Neutrophil (primary cell): ENCODE results near the gene CFAP97D2.
A peak's percentile ranks its signal among the peaks of the same experiment; 100 is the strongest.

Source experiments
- H3K27ac ChIP-seq: fragments of 200-600 bp; sonication (generic); 2 replicates; pipeline ENCODE4 v1.5.1; 2016; ENCODE audit warnings: mild to moderate bottlenecking, moderate library complexity
- H3K27me3 ChIP-seq: fragments of 200-600 bp; sonication (generic); 2 replicates; pipeline ENCODE4 v1.6.0; 2016; ENCODE audit warnings: mild to moderate bottlenecking
- H3K36me3 ChIP-seq: fragments of 200-600 bp; sonication (generic); 2 replicates; pipeline ENCODE4 v1.5.1; 2017
- H3K4me1 ChIP-seq, 2 experiments: fragments of 200-600 bp in 1 of 2; sonication (generic) in 1 of 2; 1 replicate in 1 of 2; 2 replicates in 1 of 2; pipeline versions ENCODE4 v1.5.1 to v1.6.1; 2013 to 2016; ENCODE audit warnings: low read depth in 1 of 2, low read length in 1 of 2, mild to moderate bottlenecking in 1 of 2, moderate library complexity in 1 of 2; ENCODE audit not compliant: control insufficient read depth in 1 of 2, insufficient read depth in 1 of 2
- H3K4me3 ChIP-seq, 2 experiments: fragments of 200-600 bp in 1 of 2; sonication (generic) in 1 of 2; 1 replicate in 1 of 2; 2 replicates in 1 of 2; pipeline ENCODE4 v1.5.1; 2013 to 2016; ENCODE audit warnings: low read depth in 1 of 2, low read length in 1 of 2, mild to moderate bottlenecking in 1 of 2, moderate library complexity in 1 of 2
- H3K9me3 ChIP-seq: fragments of 200-600 bp; sonication (generic); 2 replicates; pipeline ENCODE4 v1.5.1; 2016
- CTCF ChIP-seq: fragments of 200-600 bp; sonication (generic); IDR thresholded peaks from 2 replicates; pipeline ENCODE4 v1.5.1; 2016; ENCODE audit warnings: antibody characterized with exemption

CFAP97D2 gene

DNA sequence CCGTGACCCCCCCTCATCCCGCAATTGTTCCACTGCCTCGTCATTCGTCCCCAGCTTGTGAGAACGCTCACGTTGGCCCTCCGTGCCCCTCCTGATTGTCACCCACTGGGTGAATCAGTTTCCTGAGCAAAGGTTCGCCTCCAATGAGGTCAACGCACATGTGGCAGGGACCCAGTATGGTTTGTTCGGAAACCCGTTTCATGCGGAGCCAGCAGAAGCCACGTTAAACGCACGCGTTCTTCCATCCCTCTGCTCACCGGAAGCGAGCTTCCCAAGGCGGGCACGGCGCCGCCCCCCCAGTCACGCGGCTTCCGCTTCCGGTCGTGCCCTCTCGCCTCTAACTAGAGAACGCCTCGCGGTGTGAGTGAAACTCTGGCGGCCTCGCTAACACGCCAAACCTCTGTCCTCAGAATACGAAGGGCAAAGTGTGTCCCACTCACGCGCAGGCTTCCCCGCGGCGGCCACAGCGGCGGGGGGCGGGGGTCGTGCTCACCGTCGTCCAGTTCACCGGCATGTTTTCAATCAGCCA is 18.0 kb upstream of the CFAP97D2 start:
- H3K4me3 ChIP-seq = no peak overlapping the region
- H3K36me3 ChIP-seq = no peaks in the 10 kb centered on the region
- H3K9me3 ChIP-seq = no peaks in the 10 kb centered on the region
- H3K27ac ChIP-seq = no peak overlapping the region
- peaks cover 11 to 13% of the 10 kb centered on the region in 2 experiments for H3K4me1 ChIP-seq
- H3K27me3 ChIP-seq = peaks cover 32% of the 10 kb centered on the region
- TF ChIP-seq CTCF = no peak

GRCh38 chr13:114161644-114162532 is 17.2 kb upstream of the CFAP97D2 start:
- H3K27me3 ChIP-seq = peaks cover 40% of the 10 kb centered on the region
- TF ChIP-seq CTCF = no peak
- H3K27ac ChIP-seq = peak overlapping the region; percentile 35
- no peaks in the 10 kb centered on the region for H3K36me3 ChIP-seq
- peak overlapping the region; percentile 19 to 47 for H3K4me3 ChIP-seq
- H3K4me1 ChIP-seq = peaks cover 11 to 13% of the 10 kb centered on the region in 2 experiments
- H3K9me3 ChIP-seq = no peaks in the 10 kb centered on the region

DNA sequence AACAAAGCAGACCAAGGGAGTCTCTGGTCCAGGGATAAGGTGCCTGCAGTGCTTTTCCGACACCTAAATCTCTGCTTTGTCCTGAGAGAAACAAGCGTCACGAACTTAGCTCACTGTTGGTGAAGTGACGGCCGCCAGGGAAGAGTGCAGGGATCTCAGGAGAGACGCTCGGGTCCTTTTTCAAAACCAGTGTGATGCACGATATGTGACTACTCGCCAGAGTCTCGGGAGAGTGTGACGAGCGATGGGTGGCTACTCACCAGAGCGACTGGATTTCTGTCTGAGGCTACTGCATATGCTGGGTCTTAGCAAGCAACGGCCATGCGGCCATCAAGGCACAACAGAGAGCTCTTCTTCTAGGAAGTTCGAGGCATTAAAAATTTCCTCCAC is 16.5 kb upstream of the CFAP97D2 start:
- no peaks in the 10 kb centered on the region for H3K36me3 ChIP-seq
- no peak overlapping the region for H3K27ac ChIP-seq
- H3K4me1 ChIP-seq = peaks cover 11 to 13% of the 10 kb centered on the region in 2 experiments
- no peak for TF ChIP-seq CTCF
- H3K9me3 ChIP-seq = no peaks in the 10 kb centered on the region
- peaks cover 46% of the 10 kb centered on the region for H3K27me3 ChIP-seq
- peak overlapping the region in 1 of 2 experiments; percentile 47 for H3K4me3 ChIP-seq

GRCh38 chr13:114164053-114164452 is 15.0 kb upstream of the CFAP97D2 start:
- no peak overlapping the region for H3K4me3 ChIP-seq
- H3K9me3 ChIP-seq = no peaks in the 10 kb centered on the region
- TF ChIP-seq CTCF = no peak
- H3K4me1 ChIP-seq = peaks cover 11 to 13% of the 10 kb centered on the region in 2 experiments
- no peak overlapping the region for H3K27ac ChIP-seq
- peaks cover 49% of the 10 kb centered on the region for H3K27me3 ChIP-seq
- H3K36me3 ChIP-seq = no peaks in the 10 kb centered on the region

DNA sequence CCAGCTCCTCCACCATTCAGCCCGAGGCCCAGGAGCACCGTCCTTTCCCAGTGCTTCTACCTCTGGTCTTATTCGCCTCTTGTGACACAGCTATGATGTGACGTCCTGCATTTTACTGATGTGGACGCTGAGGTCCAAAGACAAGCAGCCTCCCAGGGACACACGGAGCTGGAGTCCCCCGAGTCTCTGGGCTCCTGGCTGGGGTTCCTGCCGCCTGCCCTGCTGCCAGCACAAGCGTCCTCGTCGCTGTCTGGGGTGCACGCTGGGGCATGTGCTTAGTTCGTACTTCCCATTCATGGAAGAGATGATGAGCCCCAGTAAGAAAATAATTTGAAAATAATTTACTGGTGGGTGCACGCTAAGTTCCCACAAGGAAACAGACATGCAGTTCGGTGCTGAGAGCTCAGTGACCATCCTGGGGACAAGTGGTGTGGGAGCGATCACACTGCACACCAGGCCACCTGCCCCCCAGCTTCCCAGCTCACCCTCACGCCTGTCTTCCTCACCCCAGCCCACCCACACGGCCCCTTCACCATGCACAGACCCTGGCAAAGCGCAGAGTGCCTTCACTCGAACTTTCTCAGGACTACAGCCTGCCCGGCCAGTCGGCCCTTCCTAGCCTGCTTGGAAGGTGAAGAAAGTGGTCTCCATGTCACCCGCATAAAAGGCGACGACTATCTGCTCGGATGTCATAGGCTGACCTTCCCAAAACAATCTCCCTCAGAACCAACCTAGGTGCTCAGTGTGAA is 14.2 kb upstream of the CFAP97D2 start:
- no peak overlapping the region for H3K4me3 ChIP-seq
- no peak overlapping the region for H3K27ac ChIP-seq
- peaks cover 11 to 13% of the 10 kb centered on the region in 2 experiments for H3K4me1 ChIP-seq
- TF ChIP-seq CTCF = no peak
- no peaks in the 10 kb centered on the region for H3K9me3 ChIP-seq
- H3K36me3 ChIP-seq = no peaks in the 10 kb centered on the region
- peaks cover 49% of the 10 kb centered on the region for H3K27me3 ChIP-seq
